ENCODE results near the gene TAOK1. TPM values are rescaled to one million over a fixed set of nuclear protein-coding genes. Genes with fewer than 3 reads are reported as not detected.
A peak's percentile ranks its signal among the peaks of the same experiment; 100 is the strongest.

TAOK1 gene
- total and polyA plus RNA-seq, 3 donors from 2014 or later: 28.4 to 107 (median 101) TPM

GRCh38 chr17:29393436-29393835 is 3.3 kb downstream of the TAOK1 start:
- intact Hi-C loops (cut with DNase I; ENCODE audit: low total_unique reads): no loop called here
- no peaks in the 10 kb centered on the region for H3K36me3 ChIP-seq (ENCODE audit: low read depth, missing control alignments)
- TF ChIP-seq POLR2A (IDR thresholded peaks at IDR 0.05) (no peak), CTCF (IDR thresholded peaks at IDR 0.05) (no peak)
- H3K9me3 ChIP-seq: no peaks in the 10 kb centered on the region
- no peak overlapping the region for H3K27ac ChIP-seq
- DNase-seq: no peak
- peaks cover 4% of the 10 kb centered on the region for H3K4me1 ChIP-seq
- H3K4me3 ChIP-seq: no peak overlapping the region
- H3K27me3 ChIP-seq: no peaks in the 10 kb centered on the region

GRCh38 chr17:29394761-29395160 is 4.6 kb downstream of the TAOK1 start:
- Histone ChIP-seq H3K27me3 (no peaks in the 10 kb centered on the region), H3K27ac (peak overlapping the region in 1 of 2 donors; percentile 45), H3K36me3 (ENCODE audit: low read depth, missing control alignments) (no peaks in the 10 kb centered on the region), H3K9me3 (no peaks in the 10 kb centered on the region), H3K4me1 (peaks cover 4% of the 10 kb centered on the region), H3K4me3 (no peak overlapping the region)
- 82 to 91% methylated on average over 4 of the region's 4 CpGs for WGBS, 2 donors
- TF ChIP-seq POLR2A (IDR thresholded peaks at IDR 0.05): no peak
- no peak for TF ChIP-seq CTCF (IDR thresholded peaks at IDR 0.05)
- DNase-seq: no peak
- intact Hi-C loops (cut with DNase I; ENCODE audit: low total_unique reads): no loop called here

GRCh38 chr17:29396066-29396465 is 5.9 kb downstream of the TAOK1 start:
- H3K4me3 ChIP-seq: no peak overlapping the region
- WGBS, 2 donors: 60 to 61% methylated on average over 2 of the region's 2 CpGs
- H3K27ac ChIP-seq: no peak overlapping the region
- no peaks in the 10 kb centered on the region for H3K27me3 ChIP-seq
- H3K36me3 ChIP-seq (ENCODE audit: low read depth, missing control alignments): no peaks in the 10 kb centered on the region
- no peaks in the 10 kb centered on the region for H3K9me3 ChIP-seq
- no peak for TF ChIP-seq POLR2A (IDR thresholded peaks at IDR 0.05)
- no peak for TF ChIP-seq CTCF (IDR thresholded peaks at IDR 0.05)
- H3K4me1 ChIP-seq: peaks cover 4% of the 10 kb centered on the region
- DNase-seq: no peak
- intact Hi-C loops (cut with DNase I; ENCODE audit: low total_unique reads): no loop called here

GRCh38 chr17:29399634-29400033 is 9.5 kb downstream of the TAOK1 start:
- WGBS, 2 donors: 89 to 94% methylated on average over 4 of the region's 4 CpGs
- TF ChIP-seq POLR2A (IDR thresholded peaks at IDR 0.05) (no peak), CTCF (IDR thresholded peaks at IDR 0.05) (no peak)
- Histone ChIP-seq H3K27me3 (no peaks in the 10 kb centered on the region), H3K9me3 (no peaks in the 10 kb centered on the region), H3K4me1 (peaks cover 10% of the 10 kb centered on the region), H3K4me3 (no peak overlapping the region), H3K27ac (no peak overlapping the region), H3K36me3 (ENCODE audit: low read depth, missing control alignments) (no peaks in the 10 kb centered on the region)
- intact Hi-C loops (cut with DNase I; ENCODE audit: low total_unique reads): no loop called here
- DNase-seq: no peak

GRCh38 chr17:29400818-29401217 is 10.7 kb downstream of the TAOK1 start:
- intact Hi-C loops (cut with DNase I; ENCODE audit: low total_unique reads): no loop called here
- no peaks in the 10 kb centered on the region for H3K9me3 ChIP-seq
- TF ChIP-seq POLR2A (IDR thresholded peaks at IDR 0.05): no peak
- TF ChIP-seq CTCF (IDR thresholded peaks at IDR 0.05): no peak
- WGBS, 2 donors: 96 to 99% methylated on average over 4 of the region's 4 CpGs
- no peak overlapping the region for H3K4me3 ChIP-seq
- peaks cover 10% of the 10 kb centered on the region for H3K4me1 ChIP-seq
- H3K36me3 ChIP-seq (ENCODE audit: low read depth, missing control alignments): no peaks in the 10 kb centered on the region
- no peak overlapping the region for H3K27ac ChIP-seq
- no peak for DNase-seq
- no peaks in the 10 kb centered on the region for H3K27me3 ChIP-seq
